Pancreas (tissue), 10 donors: ENCODE results near the gene BRSK1. TPM values are rescaled to one million over a fixed set of nuclear protein-coding genes. Genes with fewer than 3 reads are reported as not detected.

ENCODE experiments used
- ATAC-seq, 4 donors: fragments of 200-7000 bp; cut with Tn5 transposase; one replicate each; pipeline versions ENCODE4 v1.8.0 to v1.9.1; 2020; ENCODE audit warnings: mild to moderate bottlenecking in 4 of 4, moderate library complexity in 4 of 4
- DNase-seq, 6 donors: peaks; one replicate each; pipeline ENCODE4 v3.0.0-alpha.2; 2020
- FAIRE-seq: peaks from 2 replicates; lab custom pipeline; 2012; peaks lifted over from hg19 to GRCh38; lab: Jason Lieb, UNC
- H3K27ac ChIP-seq, 4 donors: fragments of 200-600 bp; sonication (generic); 1 replicate in 3 of 4; 2 replicates in 1 of 4; pipeline versions ENCODE4 v1.5.0 to v1.8.0; 2020
- H3K27me3 ChIP-seq, 4 donors: fragments of 200-600 bp; one replicate each; pipeline ENCODE4 v1.8.0; 2021
- H3K36me3 ChIP-seq, 3 donors: fragments of 200-600 bp; sonication (generic) in 1 of 3; one replicate each; pipeline versions ENCODE4 v1.5.0 to v1.8.0; 2020 to 2021
- H3K4me1 ChIP-seq, 3 donors: fragments of 200-600 bp; one replicate each; pipeline ENCODE4 v1.8.0; 2021
- H3K4me3 ChIP-seq, 4 donors: fragments of 200-600 bp; sonication (generic) in 2 of 4; one replicate each; pipeline versions ENCODE4 v1.5.0 to v1.8.0; 2020 to 2021
- H3K9me3 ChIP-seq, 4 donors: fragments of 200-600 bp; one replicate each; pipeline ENCODE4 v1.8.0; 2021
- WGBS, 2 donors: extraction: QIAGEN DNeasy Blood & Tissue Kit; methylation state at CpG; one replicate each; pipeline ENCODE4 v1.1.7; 2013; 5-methylcytosine and 5-hydroxymethylcytosine counted together
- intact Hi-C, 3 donors: fragments of 100-400 bp; cut with DNase I; formaldehyde crosslinking; loops; one replicate each; pipeline versions ENCODE4 v1.11.1 to v1.14.2; 2022
- polyA plus RNA-seq, 2 donors: library from polyadenylated mRNA; stranded (reverse); fragments of 200-250 nt; gene quantifications; one replicate each; pipeline ENCODE4 v1.2.3, GENCODE V29; 2013
- total RNA-seq, 6 donors: library from RNA; stranded (reverse); fragmentation: NEBNext Ultra II Directional in 4 of 6; extraction: Animal tissue kit (Norgen Biotek cat#: 25700) in 4 of 6; gene quantifications; one replicate each; pipeline versions ENCODE4 v1.2.1 to v1.2.4, GENCODE V29; 2021 to 2023
- TF ChIP-seq, protein P1 (sequence below), 4 donors: fragments of 200-600 bp; sonication (generic) in 3 of 4; IDR thresholded peaks; one replicate each; pipeline versions ENCODE4 v1.5.0 to v1.8.0; 2021; ENCODE audit warnings: antibody characterized with exemption in 4 of 4
- donor health status: healthy with polysubstance abuse.
- donor health status: DM: no; HTN: no; CAD: no; lungs with moderate emphysema.
- donor health status: DM: no; HTN: no; CAD: no.
- donor health status: control.
- donor health status: control.
- donor health status: Bipolar disorder and iron deficiency.
- donor health status: DM: yes; HTN: yes; CAD: no.
- donor health status: DM: no; HTN: no; CAD: no.
- donor health status: DM: no; HTN: no; CAD: no.
- donor health status: DM: yes; HTN: yes; CAD: no.

Gene BRSK1
- total and polyA plus RNA-seq, 8 donors, result 0.46 to 9.2 (median 2.0) TPM

GRCh38 chr19:55333870-55334269 is 50.1 kb downstream of the BRSK1 start:
- no peaks in the 10 kb centered on the region for H3K9me3 ChIP-seq
- H3K4me1 ChIP-seq, result no peaks in the 10 kb centered on the region
- no peaks in the 10 kb centered on the region for H3K36me3 ChIP-seq
- peaks cover 0 to 5% (median 0%) of the 10 kb centered on the region in 4 donors for H3K27me3 ChIP-seq
- WGBS, 2 donors, result 63 to 79% methylated on average over 11 of the region's 11 CpGs
- no peak for DNase-seq
- H3K4me3 ChIP-seq, result no peak overlapping the region
- intact Hi-C loops, result no loop called here
- no peak for FAIRE-seq
- ATAC-seq, result no peak
- TF ChIP-seq, protein P1, sequence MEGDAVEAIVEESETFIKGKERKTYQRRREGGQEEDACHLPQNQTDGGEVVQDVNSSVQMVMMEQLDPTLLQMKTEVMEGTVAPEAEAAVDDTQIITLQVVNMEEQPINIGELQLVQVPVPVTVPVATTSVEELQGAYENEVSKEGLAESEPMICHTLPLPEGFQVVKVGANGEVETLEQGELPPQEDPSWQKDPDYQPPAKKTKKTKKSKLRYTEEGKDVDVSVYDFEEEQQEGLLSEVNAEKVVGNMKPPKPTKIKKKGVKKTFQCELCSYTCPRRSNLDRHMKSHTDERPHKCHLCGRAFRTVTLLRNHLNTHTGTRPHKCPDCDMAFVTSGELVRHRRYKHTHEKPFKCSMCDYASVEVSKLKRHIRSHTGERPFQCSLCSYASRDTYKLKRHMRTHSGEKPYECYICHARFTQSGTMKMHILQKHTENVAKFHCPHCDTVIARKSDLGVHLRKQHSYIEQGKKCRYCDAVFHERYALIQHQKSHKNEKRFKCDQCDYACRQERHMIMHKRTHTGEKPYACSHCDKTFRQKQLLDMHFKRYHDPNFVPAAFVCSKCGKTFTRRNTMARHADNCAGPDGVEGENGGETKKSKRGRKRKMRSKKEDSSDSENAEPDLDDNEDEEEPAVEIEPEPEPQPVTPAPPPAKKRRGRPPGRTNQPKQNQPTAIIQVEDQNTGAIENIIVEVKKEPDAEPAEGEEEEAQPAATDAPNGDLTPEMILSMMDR (IDR thresholded peaks at IDR 0.05), result no peak
- H3K27ac ChIP-seq, result no peak overlapping the region

- DNase-seq (no peak), FAIRE-seq (no peak), ATAC-seq (no peak)
- Histone ChIP-seq H3K9me3 (no peaks in the 10 kb centered on the region), H3K4me1 (no peaks in the 10 kb centered on the region), H3K4me3 (no peak overlapping the region), H3K27me3 (peaks cover 0 to 5% (median 0%) of the 10 kb centered on the region in 4 donors), H3K36me3 (no peaks in the 10 kb centered on the region), H3K27ac (no peak overlapping the region)
- 70 to 83% methylated on average over 7 of the region's 7 CpGs for WGBS, 2 donors
- intact Hi-C loops, result no loop called here
- TF ChIP-seq, protein P1 (IDR thresholded peaks at IDR 0.05), result no peak
Observed at GRCh38 chr19:55336101-55336500, 52.3 kb downstream of the BRSK1 start.

- peak; percentile 99 for FAIRE-seq
- TF ChIP-seq, protein P1 (IDR thresholded peaks at IDR 0.05), result peak; percentile 6 to 29 (median 20)
- intact Hi-C loops, result no loop called here
Observed at GRCh38 chr19:55339105-55339888, 55.5 kb downstream of the BRSK1 start, which contains the start of gene KMT5C. Gene KMT5C (plus strand): TSS chr19:55339876. CDS start chr19:55341937, 2,061 bp downstream.

DNA sequence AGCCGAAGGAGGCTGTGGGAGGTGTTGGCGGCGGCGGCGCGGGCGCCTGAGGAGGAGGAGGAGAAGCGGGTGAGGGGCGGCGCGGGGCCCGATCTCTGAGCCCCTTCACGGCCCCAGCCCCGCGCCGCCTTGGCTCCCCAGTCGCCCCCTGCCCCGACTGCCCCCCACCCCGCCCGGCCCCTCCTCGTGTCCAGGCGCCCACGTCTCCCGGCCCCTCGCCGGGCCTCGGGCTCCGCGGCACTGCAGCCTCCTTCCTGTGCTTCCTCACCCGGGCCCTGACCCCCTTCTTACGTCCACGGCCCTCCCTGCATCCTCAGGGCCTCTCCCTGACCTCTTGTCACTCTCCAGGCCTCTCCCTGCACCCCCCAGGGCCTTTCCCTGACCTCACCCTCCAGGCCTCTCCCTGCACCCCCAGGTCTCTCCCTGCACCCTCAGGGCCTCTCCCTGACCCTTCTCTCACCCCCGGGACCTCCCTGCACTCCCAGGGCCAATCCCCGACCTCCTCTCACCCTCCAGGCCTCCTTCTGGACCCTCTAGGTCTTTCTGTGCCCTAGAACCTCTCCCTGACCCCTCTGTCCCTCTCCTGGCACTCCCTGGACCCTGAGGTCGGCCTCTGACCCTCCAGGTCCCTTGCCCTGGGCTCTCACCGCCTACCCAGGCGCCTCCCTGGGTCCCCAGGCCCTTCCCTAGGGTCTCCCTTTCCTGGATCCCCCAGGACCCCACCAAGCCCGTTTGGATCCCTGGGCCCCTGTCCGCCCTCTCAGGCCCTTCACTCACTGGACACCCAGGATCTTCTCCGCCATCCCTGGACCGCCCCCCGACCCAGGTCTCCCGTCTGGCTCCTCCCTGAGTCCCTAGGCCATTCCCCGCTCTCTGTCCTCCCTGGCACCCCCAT is 56.3 kb downstream of the BRSK1 start:
- no peak for ATAC-seq
- intact Hi-C loops, result no loop called here

More at GRCh38 chr19:55339105-55339888, 55.5 kb downstream of the BRSK1 start, which contains the start of gene KMT5C:
- Histone ChIP-seq H3K4me1 (no peaks in the 10 kb centered on the region), H3K36me3 (peaks cover 0 to 4% (median 0%) of the 10 kb centered on the region in 3 donors), H3K9me3 (no peaks in the 10 kb centered on the region), H3K4me3 (peak within 1 kb of the TSS; percentile 35 to 62 (median 55)), H3K27me3 (no peaks in the 10 kb centered on the region), H3K27ac (peak within 1 kb of the TSS; percentile 96 to 98 (median 97))
- DNase-seq (peak; percentile 100), ATAC-seq (peak; percentile 79 to 91 (median 86))
- 0% methylated on average over 62 to 63 of the region's 63 CpGs for WGBS, 2 donors

More for the DNA sequence above, 56.3 kb downstream of the BRSK1 start:
- Histone ChIP-seq H3K36me3 (peaks cover 0 to 4% (median 0%) of the 10 kb centered on the region in 3 donors), H3K4me3 (peak overlapping the region; percentile 35 to 62 (median 55)), H3K9me3 (no peaks in the 10 kb centered on the region), H3K27ac (peak overlapping the region; percentile 62 to 98 (median 89)), H3K27me3 (no peaks in the 10 kb centered on the region), H3K4me1 (no peaks in the 10 kb centered on the region)
- DNase-seq (peak in 5 of 6 donors; percentile 43 to 79 (median 46)), FAIRE-seq (no peak)
- whole genome bisulfite sequencing, 2 donors, result 2 to 4% methylated on average over 19 to 31 of the region's 44 CpGs
- TF ChIP-seq, protein P1 (IDR thresholded peaks at IDR 0.05), result no peak
